HEK293 (cell line): ENCODE measurements around the gene TBL1XR1.

Experiments
- CTCF ChIA-PET: fragments of 350-600 bp; formaldehyde crosslinking; extraction: SDS; loops from one replicate; lab custom pipeline; 2021; ENCODE audit warnings: antibody characterized with exemption; lab: Yijun Ruan, JAX
- POLR2A ChIA-PET: fragments of 300-600 bp; formaldehyde crosslinking; extraction: SDS; loops from one replicate; lab custom pipeline; 2020; ENCODE audit warnings: antibody characterized with exemption, inconsistent platforms; lab: Yijun Ruan, JAX
- H3K27ac ChIP-seq: fragments of 200-500 bp; sonication (Bioruptor generic); 2 replicates; pipeline ENCODE4 v1.5.1; 2014; ENCODE audit warnings: low read depth, low read length, control low read depth, inconsistent platforms; ENCODE audit errors: extremely low read depth
- H3K36me3 ChIP-seq, 2 experiments: fragments of 200-500 bp in 1 of 2; sonication (Bioruptor generic) in 1 of 2; 1 replicate in 1 of 2; 2 replicates in 1 of 2; pipeline ENCODE4 v1.5.1; 2014 to 2017; ENCODE audit warnings: inconsistent platforms in 2 of 2, low read length in 2 of 2; ENCODE audit not compliant: control insufficient read depth in 2 of 2, insufficient read depth in 1 of 2
- H3K4me1 ChIP-seq: fragments of 200-500 bp; sonication (Bioruptor generic); 2 replicates; pipeline ENCODE4 v1.5.1; 2014; ENCODE audit warnings: mild to moderate bottlenecking, low read length, inconsistent platforms; ENCODE audit not compliant: control insufficient read depth, insufficient read depth
- H3K4me3 ChIP-seq: 2 replicates; pipeline ENCODE4 v1.5.1; 2011; ENCODE audit warnings: low read depth, mild to moderate bottlenecking, control low read depth, low read length, moderate library complexity
- H3K9me3 ChIP-seq: fragments of 200-500 bp; sonication (Bioruptor generic); 2 replicates; pipeline ENCODE4 v1.5.1; 2014; ENCODE audit warnings: low read depth, low read length, inconsistent platforms; ENCODE audit not compliant: control insufficient read depth, insufficient read depth
- HOXA7 ChIP-seq: sonication (generic); formaldehyde crosslinking; IDR thresholded peaks from 2 replicates; pipeline ENCODE4 v1.8.1; 2022; ENCODE audit warnings: missing genetic modification reagents, borderline replicate concordance
- HOXD13 ChIP-seq: sonication (generic); formaldehyde crosslinking; IDR thresholded peaks from 2 replicates; pipeline ENCODE4 v1.8.0; 2022; ENCODE audit warnings: missing genetic modification reagents, borderline replicate concordance
- MYNN ChIP-seq: fragments of 450-650 bp; formaldehyde crosslinking; IDR thresholded peaks from 2 replicates; pipeline ENCODE4 v1.5.1; 2016; ENCODE audit warnings: missing biosample characterization, missing genetic modification characterization, borderline replicate concordance
- OVOL3 ChIP-seq: fragments of 450-650 bp; formaldehyde crosslinking; IDR thresholded peaks from 2 replicates; pipeline ENCODE4 v1.5.1; 2016; ENCODE audit warnings: missing biosample characterization, missing genetic modification characterization
- SCRT1 ChIP-seq: fragments of 450-650 bp; formaldehyde crosslinking; IDR thresholded peaks from 2 replicates; pipeline ENCODE4 v1.5.1; 2016; ENCODE audit warnings: missing biosample characterization, missing genetic modification characterization, borderline replicate concordance
- TRIM28 ChIP-seq: IDR thresholded peaks from 2 replicates; pipeline ENCODE4 v1.6.1; 2011; ENCODE audit warnings: low read length, control low read depth, borderline replicate concordance
- ZBTB8A ChIP-seq: fragments of 450-650 bp; formaldehyde crosslinking; IDR thresholded peaks from 2 replicates; pipeline ENCODE4 v1.5.1; 2016; ENCODE audit warnings: missing biosample characterization, missing genetic modification characterization
- ZIC2 ChIP-seq: fragments of 450-650 bp; formaldehyde crosslinking; IDR thresholded peaks from 2 replicates; pipeline ENCODE4 v1.5.1; 2016; ENCODE audit warnings: missing biosample characterization, missing genetic modification characterization
- ZNF202 ChIP-seq: fragments of 450-650 bp; formaldehyde crosslinking; IDR thresholded peaks from 2 replicates; pipeline ENCODE4 v1.5.1; 2016; ENCODE audit warnings: missing biosample characterization, missing genetic modification characterization, borderline replicate concordance
- ZNF266 ChIP-seq: fragments of 450-650 bp; formaldehyde crosslinking; IDR thresholded peaks from 2 replicates; pipeline ENCODE4 v1.5.1; 2016; ENCODE audit warnings: missing biosample characterization, missing genetic modification characterization, low read depth
- ZNF341 ChIP-seq: fragments of 450-650 bp; formaldehyde crosslinking; IDR thresholded peaks from 2 replicates; pipeline ENCODE4; 2016; ENCODE audit warnings: low read depth, missing biosample characterization, missing genetic modification characterization
- ZNF350 ChIP-seq: fragments of 450-650 bp; formaldehyde crosslinking; IDR thresholded peaks from 2 replicates; pipeline ENCODE4 v1.5.0; 2017; ENCODE audit warnings: missing biosample characterization, mild to moderate bottlenecking, missing genetic modification characterization
- ZNF366 ChIP-seq: fragments of 450-650 bp; formaldehyde crosslinking; conservative IDR thresholded peaks from 2 replicates; pipeline ENCODE4 v1.5.1; 2016; ENCODE audit warnings: missing biosample characterization, missing genetic modification characterization
- ZNF37A ChIP-seq: fragments of 450-650 bp; IDR thresholded peaks from 2 replicates; pipeline ENCODE4 v1.5.1; 2018; ENCODE audit warnings: missing biosample characterization, missing genetic modification characterization
- ZNF518A ChIP-seq: fragments of 450-650 bp; formaldehyde crosslinking; conservative IDR thresholded peaks from 2 replicates; pipeline ENCODE4 v1.5.1; 2016; ENCODE audit warnings: low read depth, missing biosample characterization, missing genetic modification characterization
- ZNF521 ChIP-seq: fragments of 450-650 bp; formaldehyde crosslinking; IDR thresholded peaks from 2 replicates; pipeline ENCODE4 v1.5.1; 2017; ENCODE audit warnings: missing biosample characterization, mild to moderate bottlenecking, missing genetic modification characterization
- ZNF530 ChIP-seq: fragments of 450-650 bp; formaldehyde crosslinking; IDR thresholded peaks from 2 replicates; pipeline ENCODE4 v1.5.1; 2016; ENCODE audit warnings: low read depth, missing biosample characterization, missing genetic modification characterization
- ZNF768 ChIP-seq: fragments of 450-650 bp; formaldehyde crosslinking; IDR thresholded peaks from 2 replicates; pipeline ENCODE4 v1.5.1; 2018; ENCODE audit warnings: missing biosample characterization, mild to moderate bottlenecking, missing genetic modification characterization
- TF ChIP-seq, protein P1 (sequence below): fragments of 450-650 bp; formaldehyde crosslinking; IDR thresholded peaks from 2 replicates; pipeline ENCODE4 v1.5.1; 2017; ENCODE audit warnings: missing biosample characterization, missing genetic modification characterization
- TF ChIP-seq, protein P2 (sequence below): fragments of 450-650 bp; IDR thresholded peaks from 2 replicates; pipeline ENCODE4 v1.5.1; 2018; ENCODE audit warnings: missing biosample characterization, mild to moderate bottlenecking, missing genetic modification characterization
- TF ChIP-seq, protein P3 (sequence below): fragments of 450-650 bp; formaldehyde crosslinking; IDR thresholded peaks from 2 replicates; pipeline ENCODE4 v1.5.1; 2017; ENCODE audit warnings: missing biosample characterization, missing genetic modification characterization
- TF ChIP-seq, protein P4 (sequence below): fragments of 450-650 bp; formaldehyde crosslinking; IDR thresholded peaks from 2 replicates; pipeline ENCODE4 v1.5.1; 2017; ENCODE audit warnings: missing biosample characterization, missing genetic modification characterization

TBL1XR1 gene

DNA sequence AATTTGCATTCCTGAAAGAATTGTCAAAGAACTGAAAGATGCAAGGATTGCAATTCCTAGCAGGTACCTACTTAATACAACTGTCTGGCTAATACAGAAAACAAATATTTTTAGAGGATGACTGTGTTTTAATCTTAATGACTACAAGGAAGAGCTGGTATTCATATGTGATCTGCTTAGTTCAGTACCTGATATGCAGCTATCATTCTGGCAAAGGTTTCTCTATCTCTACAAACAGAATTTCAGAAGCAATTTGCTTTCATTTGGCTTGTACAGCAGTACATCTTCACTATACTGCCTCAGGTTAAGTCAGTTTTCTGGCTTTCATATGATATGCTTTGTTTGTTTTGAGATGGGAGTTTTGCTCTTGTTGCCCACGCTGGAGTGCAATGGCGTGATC lies 51.3 kb downstream of the TBL1XR1 start (continued):
- TF ChIP-seq ZNF518A = no peak
- no peak for TF ChIP-seq ZNF202 (tag by site-specific recombination)
- TF ChIP-seq ZNF366 = no peak
- TF ChIP-seq, protein P1, sequence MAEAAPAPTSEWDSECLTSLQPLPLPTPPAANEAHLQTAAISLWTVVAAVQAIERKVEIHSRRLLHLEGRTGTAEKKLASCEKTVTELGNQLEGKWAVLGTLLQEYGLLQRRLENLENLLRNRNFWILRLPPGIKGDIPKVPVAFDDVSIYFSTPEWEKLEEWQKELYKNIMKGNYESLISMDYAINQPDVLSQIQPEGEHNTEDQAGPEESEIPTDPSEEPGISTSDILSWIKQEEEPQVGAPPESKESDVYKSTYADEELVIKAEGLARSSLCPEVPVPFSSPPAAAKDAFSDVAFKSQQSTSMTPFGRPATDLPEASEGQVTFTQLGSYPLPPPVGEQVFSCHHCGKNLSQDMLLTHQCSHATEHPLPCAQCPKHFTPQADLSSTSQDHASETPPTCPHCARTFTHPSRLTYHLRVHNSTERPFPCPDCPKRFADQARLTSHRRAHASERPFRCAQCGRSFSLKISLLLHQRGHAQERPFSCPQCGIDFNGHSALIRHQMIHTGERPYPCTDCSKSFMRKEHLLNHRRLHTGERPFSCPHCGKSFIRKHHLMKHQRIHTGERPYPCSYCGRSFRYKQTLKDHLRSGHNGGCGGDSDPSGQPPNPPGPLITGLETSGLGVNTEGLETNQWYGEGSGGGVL (tag by site-specific recombination) = no peak
- no peak for TF ChIP-seq ZNF768
- TF ChIP-seq ZNF37A (tag by site-specific recombination) = no peak
- no peak for TF ChIP-seq TRIM28
- TF ChIP-seq, protein P2, sequence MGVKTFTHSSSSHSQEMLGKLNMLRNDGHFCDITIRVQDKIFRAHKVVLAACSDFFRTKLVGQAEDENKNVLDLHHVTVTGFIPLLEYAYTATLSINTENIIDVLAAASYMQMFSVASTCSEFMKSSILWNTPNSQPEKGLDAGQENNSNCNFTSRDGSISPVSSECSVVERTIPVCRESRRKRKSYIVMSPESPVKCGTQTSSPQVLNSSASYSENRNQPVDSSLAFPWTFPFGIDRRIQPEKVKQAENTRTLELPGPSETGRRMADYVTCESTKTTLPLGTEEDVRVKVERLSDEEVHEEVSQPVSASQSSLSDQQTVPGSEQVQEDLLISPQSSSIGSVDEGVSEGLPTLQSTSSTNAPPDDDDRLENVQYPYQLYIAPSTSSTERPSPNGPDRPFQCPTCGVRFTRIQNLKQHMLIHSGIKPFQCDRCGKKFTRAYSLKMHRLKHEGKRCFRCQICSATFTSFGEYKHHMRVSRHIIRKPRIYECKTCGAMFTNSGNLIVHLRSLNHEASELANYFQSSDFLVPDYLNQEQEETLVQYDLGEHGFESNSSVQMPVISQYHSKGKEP = no peak
- TF ChIP-seq ZNF341 (tag by site-specific recombination) = no peak
- TF ChIP-seq MYNN (tag by site-specific recombination) = no peak
- TF ChIP-seq ZNF266 = no peak
- TF ChIP-seq OVOL3 (tag by site-specific recombination) = no peak
- TF ChIP-seq HOXD13 (CRISPR knock-in tag) = no peak
- no peak for TF ChIP-seq ZNF530 (tag by site-specific recombination)

- POLR2A ChIA-PET = no interaction called here
- H3K4me3 ChIP-seq = no peak overlapping the region
- no peak overlapping the region for H3K27ac ChIP-seq
- H3K4me1 ChIP-seq = peaks cover 5% of the 10 kb centered on the region
- H3K9me3 ChIP-seq = no peaks in the 10 kb centered on the region
- CTCF ChIA-PET = no interaction called here
- no peaks in the 10 kb centered on the region; a peak in 1 of 3 replicates for H3K36me3 ChIP-seq
- no peak for TF ChIP-seq ZNF350
- TF ChIP-seq ZBTB8A (tag by site-specific recombination) = no peak
- no peak for TF ChIP-seq HOXD13 (CRISPR knock-in tag)
- no peak for TF ChIP-seq SCRT1 (tag by site-specific recombination)
- no peak for TF ChIP-seq ZNF521
- TF ChIP-seq, protein P3, sequence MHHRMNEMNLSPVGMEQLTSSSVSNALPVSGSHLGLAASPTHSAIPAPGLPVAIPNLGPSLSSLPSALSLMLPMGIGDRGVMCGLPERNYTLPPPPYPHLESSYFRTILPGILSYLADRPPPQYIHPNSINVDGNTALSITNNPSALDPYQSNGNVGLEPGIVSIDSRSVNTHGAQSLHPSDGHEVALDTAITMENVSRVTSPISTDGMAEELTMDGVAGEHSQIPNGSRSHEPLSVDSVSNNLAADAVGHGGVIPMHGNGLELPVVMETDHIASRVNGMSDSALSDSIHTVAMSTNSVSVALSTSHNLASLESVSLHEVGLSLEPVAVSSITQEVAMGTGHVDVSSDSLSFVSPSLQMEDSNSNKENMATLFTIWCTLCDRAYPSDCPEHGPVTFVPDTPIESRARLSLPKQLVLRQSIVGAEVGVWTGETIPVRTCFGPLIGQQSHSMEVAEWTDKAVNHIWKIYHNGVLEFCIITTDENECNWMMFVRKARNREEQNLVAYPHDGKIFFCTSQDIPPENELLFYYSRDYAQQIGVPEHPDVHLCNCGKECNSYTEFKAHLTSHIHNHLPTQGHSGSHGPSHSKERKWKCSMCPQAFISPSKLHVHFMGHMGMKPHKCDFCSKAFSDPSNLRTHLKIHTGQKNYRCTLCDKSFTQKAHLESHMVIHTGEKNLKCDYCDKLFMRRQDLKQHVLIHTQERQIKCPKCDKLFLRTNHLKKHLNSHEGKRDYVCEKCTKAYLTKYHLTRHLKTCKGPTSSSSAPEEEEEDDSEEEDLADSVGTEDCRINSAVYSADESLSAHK (tag by site-specific recombination) = no peak
- TF ChIP-seq HOXA7 (CRISPR knock-in tag) = no peak
- TF ChIP-seq ZIC2 (tag by site-specific recombination) = no peak
- TF ChIP-seq, protein P4, sequence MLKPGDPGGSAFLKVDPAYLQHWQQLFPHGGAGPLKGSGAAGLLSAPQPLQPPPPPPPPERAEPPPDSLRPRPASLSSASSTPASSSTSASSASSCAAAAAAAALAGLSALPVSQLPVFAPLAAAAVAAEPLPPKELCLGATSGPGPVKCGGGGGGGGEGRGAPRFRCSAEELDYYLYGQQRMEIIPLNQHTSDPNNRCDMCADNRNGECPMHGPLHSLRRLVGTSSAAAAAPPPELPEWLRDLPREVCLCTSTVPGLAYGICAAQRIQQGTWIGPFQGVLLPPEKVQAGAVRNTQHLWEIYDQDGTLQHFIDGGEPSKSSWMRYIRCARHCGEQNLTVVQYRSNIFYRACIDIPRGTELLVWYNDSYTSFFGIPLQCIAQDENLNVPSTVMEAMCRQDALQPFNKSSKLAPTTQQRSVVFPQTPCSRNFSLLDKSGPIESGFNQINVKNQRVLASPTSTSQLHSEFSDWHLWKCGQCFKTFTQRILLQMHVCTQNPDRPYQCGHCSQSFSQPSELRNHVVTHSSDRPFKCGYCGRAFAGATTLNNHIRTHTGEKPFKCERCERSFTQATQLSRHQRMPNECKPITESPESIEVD (tag by site-specific recombination) = no peak
Measured at GRCh38 chr3:177145381-177145780, 51.9 kb downstream of the TBL1XR1 start.
